ENCODE data around the gene CCDC30. TPM values are rescaled to one million over a fixed set of nuclear protein-coding genes. Genes with fewer than 3 reads are reported as not detected.

The CCDC30 gene
- total and polyA plus RNA-seq, 9 of the 15 experiments (the other 6 are each of a cell fraction or from before 2014, with no cell fraction given), result 0.05 to 0.91 (median 0.24) TPM

DNA sequence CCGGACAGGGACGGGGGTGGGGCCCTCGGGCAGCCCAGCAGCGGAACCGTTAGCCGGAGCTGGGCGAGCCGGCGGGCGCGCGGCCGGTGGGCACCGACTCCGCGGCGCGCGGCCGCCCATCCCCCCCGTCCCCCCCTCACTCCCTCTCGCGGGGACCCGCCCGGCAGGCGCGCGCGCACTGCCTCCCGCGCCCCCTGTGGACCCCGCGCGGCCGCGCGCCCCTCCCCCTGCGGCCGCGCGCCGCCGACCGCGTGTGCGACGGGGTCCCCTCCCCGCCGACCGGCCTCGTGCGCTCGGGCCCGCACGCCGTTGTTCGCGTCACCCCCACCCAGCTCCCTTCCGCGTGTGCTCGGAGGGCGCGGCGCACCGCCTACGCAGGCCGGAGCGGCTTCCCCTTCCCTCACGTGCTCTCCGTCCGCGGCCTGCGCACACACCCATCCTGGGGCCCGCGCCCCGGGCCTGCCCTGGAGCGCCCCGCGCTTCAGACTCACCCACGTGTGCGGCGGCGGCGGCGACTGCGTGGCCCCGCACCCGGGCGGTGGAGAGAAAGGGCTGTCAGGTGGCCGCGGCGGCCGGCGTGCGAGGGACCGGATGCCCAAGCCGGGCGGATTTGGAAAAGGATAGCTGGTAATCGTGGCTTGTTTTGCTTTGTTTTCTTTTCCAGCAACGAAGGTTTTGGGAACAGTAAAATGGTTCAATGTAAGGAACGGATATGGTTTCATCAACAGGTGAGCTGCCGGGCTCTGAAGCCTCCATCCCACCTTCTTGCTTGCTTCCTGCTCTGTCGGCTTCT, 219.8 kb downstream of the CCDC30 start (continued):
- TF ChIP-seq, protein P1, sequence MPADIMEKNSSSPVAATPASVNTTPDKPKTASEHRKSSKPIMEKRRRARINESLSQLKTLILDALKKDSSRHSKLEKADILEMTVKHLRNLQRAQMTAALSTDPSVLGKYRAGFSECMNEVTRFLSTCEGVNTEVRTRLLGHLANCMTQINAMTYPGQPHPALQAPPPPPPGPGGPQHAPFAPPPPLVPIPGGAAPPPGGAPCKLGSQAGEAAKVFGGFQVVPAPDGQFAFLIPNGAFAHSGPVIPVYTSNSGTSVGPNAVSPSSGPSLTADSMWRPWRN (IDR thresholded peaks at IDR 0.05; ENCODE audit: low read depth), result no peak
- TF ChIP-seq MTA2 (IDR thresholded peaks at IDR 0.05; ENCODE audit: low read depth) (no peak), HDAC8 (tag; IDR thresholded peaks at IDR 0.05) (no peak), ZNF274 (IDR thresholded peaks at IDR 0.05; ENCODE audit: borderline replicate concordance, low read depth, low read length) (no peak), BACH1 (tag; IDR thresholded peaks at IDR 0.05) (no peak), ZNF780A (CRISPR knock-in tag; IDR thresholded peaks at IDR 0.05) (no peak), MAZ (CRISPR knock-in tag; conservative IDR thresholded peaks at IDR 0.05 in 1 of 2, IDR thresholded peaks at IDR 0.05 in 1 of 2) (peak; percentile 53 to 85; a peak in 3 of 4 replicates), HDAC2 (IDR thresholded peaks at IDR 0.05) (no peak), DPF2 (IDR thresholded peaks at IDR 0.05) (no peak), NCOA2 (IDR thresholded peaks at IDR 0.05; ENCODE audit: partially characterized antibody in 2 of 2) (no peak), ADNP (tag; IDR thresholded peaks at IDR 0.05) (no peak), MECOM (CRISPR knock-in tag; IDR thresholded peaks at IDR 0.05) (no peak), ZNF311 (CRISPR knock-in tag; IDR thresholded peaks at IDR 0.05) (no peak), ZNF384 (IDR thresholded peaks at IDR 0.05; ENCODE audit: low read depth, low read length) (no peak), GATAD2B (IDR thresholded peaks at IDR 0.05; ENCODE audit: borderline replicate concordance) (peak; percentile 77), EGR1 (conservative IDR thresholded peaks at IDR 0.05) (peak; percentile 95), POLR3G (IDR thresholded peaks at IDR 0.05; ENCODE audit: extremely low read depth, insufficient read length, insufficient replicate concordance) (no peak), ZSCAN32 (CRISPR knock-in tag; IDR thresholded peaks at IDR 0.05) (no peak), ZNF586 (CRISPR knock-in tag; conservative IDR thresholded peaks at IDR 0.05) (no peak), ZNF408 (CRISPR knock-in tag; IDR thresholded peaks at IDR 0.05; ENCODE audit: low read depth) (no peak), RFX7 (CRISPR knock-in tag; IDR thresholded peaks at IDR 0.05) (no peak), ZKSCAN8 (CRISPR knock-in tag; IDR thresholded peaks at IDR 0.05) (no peak), HMG20A (CRISPR knock-in tag; conservative IDR thresholded peaks at IDR 0.05) (no peak), BRF1 (IDR thresholded peaks at IDR 0.05; ENCODE audit: borderline replicate concordance, extremely low read depth, insufficient read length) (no peak), SMARCA5 (IDR thresholded peaks at IDR 0.05) (no peak), CBX2 (IDR thresholded peaks at IDR 0.05; ENCODE audit: insufficient read depth, low read length, poor library complexity, severe bottlenecking) (no peak)
- TF ChIP-seq, protein P2, sequence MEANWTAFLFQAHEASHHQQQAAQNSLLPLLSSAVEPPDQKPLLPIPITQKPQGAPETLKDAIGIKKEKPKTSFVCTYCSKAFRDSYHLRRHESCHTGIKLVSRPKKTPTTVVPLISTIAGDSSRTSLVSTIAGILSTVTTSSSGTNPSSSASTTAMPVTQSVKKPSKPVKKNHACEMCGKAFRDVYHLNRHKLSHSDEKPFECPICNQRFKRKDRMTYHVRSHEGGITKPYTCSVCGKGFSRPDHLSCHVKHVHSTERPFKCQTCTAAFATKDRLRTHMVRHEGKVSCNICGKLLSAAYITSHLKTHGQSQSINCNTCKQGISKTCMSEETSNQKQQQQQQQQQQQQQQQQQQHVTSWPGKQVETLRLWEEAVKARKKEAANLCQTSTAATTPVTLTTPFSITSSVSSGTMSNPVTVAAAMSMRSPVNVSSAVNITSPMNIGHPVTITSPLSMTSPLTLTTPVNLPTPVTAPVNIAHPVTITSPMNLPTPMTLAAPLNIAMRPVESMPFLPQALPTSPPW (CRISPR knock-in tag; IDR thresholded peaks at IDR 0.05), result peak; percentile 94
- TF ChIP-seq, protein P3, sequence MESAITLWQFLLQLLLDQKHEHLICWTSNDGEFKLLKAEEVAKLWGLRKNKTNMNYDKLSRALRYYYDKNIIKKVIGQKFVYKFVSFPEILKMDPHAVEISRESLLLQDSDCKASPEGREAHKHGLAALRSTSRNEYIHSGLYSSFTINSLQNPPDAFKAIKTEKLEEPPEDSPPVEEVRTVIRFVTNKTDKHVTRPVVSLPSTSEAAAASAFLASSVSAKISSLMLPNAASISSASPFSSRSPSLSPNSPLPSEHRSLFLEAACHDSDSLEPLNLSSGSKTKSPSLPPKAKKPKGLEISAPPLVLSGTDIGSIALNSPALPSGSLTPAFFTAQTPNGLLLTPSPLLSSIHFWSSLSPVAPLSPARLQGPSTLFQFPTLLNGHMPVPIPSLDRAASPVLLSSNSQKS (CRISPR knock-in tag; IDR thresholded peaks at IDR 0.05), result no peak
- TF ChIP-seq, protein P4, sequence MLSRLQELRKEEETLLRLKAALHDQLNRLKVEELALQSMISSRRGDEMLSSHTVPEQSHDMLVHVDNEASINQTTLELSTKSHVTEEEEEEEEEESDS (CRISPR knock-in tag; IDR thresholded peaks at IDR 0.05), result no peak
